ENCODE measurements around the gene RPS15. TPM values are rescaled to one million over a fixed set of nuclear protein-coding genes. Genes with fewer than 3 reads are reported as not detected.

Gene RPS15
- total and polyA plus RNA-seq, 2 of the 13 experiments (the other 11 are each of a cell fraction or from before 2014, with no cell fraction given) = 695 to 1,411 TPM

DNA sequence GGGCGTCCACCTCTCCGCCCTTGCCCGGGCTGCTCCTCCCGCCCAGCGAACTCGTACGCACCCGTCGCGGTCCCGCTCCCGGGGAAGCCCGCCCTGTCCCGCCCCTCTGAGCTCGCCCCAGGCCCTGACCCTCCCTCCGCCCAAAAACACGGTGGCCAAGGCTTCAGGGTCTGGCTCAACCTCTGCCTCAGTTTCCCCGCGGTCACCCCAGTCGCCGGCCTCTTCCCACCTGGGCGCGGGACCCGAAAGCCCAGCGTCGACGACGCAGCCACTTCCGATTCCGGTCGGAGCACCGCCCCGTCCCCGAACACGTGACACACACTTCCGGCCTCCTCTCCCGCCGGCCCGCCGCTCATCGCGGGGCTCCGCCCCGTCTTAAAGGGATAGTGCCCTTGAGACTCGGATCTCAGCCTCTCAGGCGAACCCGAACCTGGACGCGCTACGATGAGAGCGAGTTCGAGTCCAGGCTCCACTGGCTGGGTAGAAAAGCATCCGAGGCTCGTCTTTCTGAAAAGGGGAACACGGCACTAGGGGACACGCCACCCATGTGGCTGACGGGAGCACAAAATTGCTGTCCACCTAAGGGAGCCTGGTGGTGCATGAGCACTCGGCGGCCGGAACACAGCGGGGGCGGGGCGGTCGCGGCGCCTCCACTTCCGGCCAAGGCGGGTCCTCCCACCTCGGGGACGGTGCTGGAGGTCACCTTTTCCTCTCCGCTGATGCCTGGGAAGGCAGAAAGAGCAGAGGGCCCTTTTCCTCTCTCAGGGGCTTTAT is 40.9 kb downstream of the RPS15 start, which contains the start of gene C19orf25 (continued):
- TF ChIP-seq, protein P1, sequence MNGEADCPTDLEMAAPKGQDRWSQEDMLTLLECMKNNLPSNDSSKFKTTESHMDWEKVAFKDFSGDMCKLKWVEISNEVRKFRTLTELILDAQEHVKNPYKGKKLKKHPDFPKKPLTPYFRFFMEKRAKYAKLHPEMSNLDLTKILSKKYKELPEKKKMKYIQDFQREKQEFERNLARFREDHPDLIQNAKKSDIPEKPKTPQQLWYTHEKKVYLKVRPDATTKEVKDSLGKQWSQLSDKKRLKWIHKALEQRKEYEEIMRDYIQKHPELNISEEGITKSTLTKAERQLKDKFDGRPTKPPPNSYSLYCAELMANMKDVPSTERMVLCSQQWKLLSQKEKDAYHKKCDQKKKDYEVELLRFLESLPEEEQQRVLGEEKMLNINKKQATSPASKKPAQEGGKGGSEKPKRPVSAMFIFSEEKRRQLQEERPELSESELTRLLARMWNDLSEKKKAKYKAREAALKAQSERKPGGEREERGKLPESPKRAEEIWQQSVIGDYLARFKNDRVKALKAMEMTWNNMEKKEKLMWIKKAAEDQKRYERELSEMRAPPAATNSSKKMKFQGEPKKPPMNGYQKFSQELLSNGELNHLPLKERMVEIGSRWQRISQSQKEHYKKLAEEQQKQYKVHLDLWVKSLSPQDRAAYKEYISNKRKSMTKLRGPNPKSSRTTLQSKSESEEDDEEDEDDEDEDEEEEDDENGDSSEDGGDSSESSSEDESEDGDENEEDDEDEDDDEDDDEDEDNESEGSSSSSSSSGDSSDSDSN (CRISPR knock-in tag; IDR thresholded peaks at IDR 0.05) = no peak; the same call in none of the 2 replicates
- TF ChIP-seq ZNF136 (CRISPR knock-in tag; IDR thresholded peaks at IDR 0.05; ENCODE audit: low read depth) (no peak; the same call in 1 of the 2 replicates), ZNF746 (CRISPR knock-in tag; IDR thresholded peaks at IDR 0.05) (peak; percentile 40; the same call in 1 of the 2 replicates), U2AF2 (IDR thresholded peaks at IDR 0.05; ENCODE audit: low read depth, low read length) (no peak), ZNF431 (CRISPR knock-in tag; IDR thresholded peaks at IDR 0.05; ENCODE audit: borderline replicate concordance, low read depth) (peak; percentile 86; the same call in 1 of the 2 replicates), CAMTA2 (CRISPR knock-in tag; IDR thresholded peaks at IDR 0.05; ENCODE audit: borderline replicate concordance) (0 out of 2 replicates have a peak, but pooled peaks have one; percentile 62), ZNF678 (CRISPR knock-in tag; IDR thresholded peaks at IDR 0.05) (no peak), ZEB1 (IDR thresholded peaks at IDR 0.05; ENCODE audit: insufficient replicate concordance, low read depth) (no peak), NFE2L1 (CRISPR knock-in tag; IDR thresholded peaks at IDR 0.05; ENCODE audit: borderline replicate concordance) (no peak), GZF1 (CRISPR knock-in tag; IDR thresholded peaks at IDR 0.05) (0 out of 2 replicates have a peak, but pooled peaks have one; percentile 32), NFIC (IDR thresholded peaks at IDR 0.05; ENCODE audit: low read length) (no peak)
- TF ChIP-seq, protein P2, sequence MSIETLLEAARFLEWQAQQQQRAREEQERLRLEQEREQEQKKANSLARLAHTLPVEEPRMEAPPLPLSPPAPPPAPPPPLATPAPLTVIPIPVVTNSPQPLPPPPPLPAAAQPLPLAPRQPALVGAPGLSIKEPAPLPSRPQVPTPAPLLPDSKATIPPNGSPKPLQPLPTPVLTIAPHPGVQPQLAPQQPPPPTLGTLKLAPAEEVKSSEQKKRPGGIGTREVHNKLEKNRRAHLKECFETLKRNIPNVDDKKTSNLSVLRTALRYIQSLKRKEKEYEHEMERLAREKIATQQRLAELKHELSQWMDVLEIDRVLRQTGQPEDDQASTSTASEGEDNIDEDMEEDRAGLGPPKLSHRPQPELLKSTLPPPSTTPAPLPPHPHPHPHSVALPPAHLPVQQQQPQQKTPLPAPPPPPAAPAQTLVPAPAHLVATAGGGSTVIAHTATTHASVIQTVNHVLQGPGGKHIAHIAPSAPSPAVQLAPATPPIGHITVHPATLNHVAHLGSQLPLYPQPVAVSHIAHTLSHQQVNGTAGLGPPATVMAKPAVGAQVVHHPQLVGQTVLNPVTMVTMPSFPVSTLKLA (IDR thresholded peaks at IDR 0.05) = peak; percentile 58
- TF ChIP-seq, protein P3, sequence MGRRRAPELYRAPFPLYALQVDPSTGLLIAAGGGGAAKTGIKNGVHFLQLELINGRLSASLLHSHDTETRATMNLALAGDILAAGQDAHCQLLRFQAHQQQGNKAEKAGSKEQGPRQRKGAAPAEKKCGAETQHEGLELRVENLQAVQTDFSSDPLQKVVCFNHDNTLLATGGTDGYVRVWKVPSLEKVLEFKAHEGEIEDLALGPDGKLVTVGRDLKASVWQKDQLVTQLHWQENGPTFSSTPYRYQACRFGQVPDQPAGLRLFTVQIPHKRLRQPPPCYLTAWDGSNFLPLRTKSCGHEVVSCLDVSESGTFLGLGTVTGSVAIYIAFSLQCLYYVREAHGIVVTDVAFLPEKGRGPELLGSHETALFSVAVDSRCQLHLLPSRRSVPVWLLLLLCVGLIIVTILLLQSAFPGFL (CRISPR knock-in tag; IDR thresholded peaks at IDR 0.05) = no peak
- TF ChIP-seq, protein P4, sequence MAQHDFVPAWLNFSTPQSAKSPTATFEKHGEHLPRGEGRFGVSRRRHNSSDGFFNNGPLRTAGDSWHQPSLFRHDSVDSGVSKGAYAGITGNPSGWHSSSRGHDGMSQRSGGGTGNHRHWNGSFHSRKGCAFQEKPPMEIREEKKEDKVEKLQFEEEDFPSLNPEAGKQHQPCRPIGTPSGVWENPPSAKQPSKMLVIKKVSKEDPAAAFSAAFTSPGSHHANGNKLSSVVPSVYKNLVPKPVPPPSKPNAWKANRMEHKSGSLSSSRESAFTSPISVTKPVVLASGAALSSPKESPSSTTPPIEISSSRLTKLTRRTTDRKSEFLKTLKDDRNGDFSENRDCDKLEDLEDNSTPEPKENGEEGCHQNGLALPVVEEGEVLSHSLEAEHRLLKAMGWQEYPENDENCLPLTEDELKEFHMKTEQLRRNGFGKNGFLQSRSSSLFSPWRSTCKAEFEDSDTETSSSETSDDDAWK (CRISPR knock-in tag; IDR thresholded peaks at IDR 0.05) = no peak
- TF ChIP-seq, protein P5, sequence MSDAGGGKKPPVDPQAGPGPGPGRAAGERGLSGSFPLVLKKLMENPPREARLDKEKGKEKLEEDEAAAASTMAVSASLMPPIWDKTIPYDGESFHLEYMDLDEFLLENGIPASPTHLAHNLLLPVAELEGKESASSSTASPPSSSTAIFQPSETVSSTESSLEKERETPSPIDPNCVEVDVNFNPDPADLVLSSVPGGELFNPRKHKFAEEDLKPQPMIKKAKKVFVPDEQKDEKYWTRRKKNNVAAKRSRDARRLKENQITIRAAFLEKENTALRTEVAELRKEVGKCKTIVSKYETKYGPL (CRISPR knock-in tag; IDR thresholded peaks at IDR 0.05) = no peak
- TF ChIP-seq, protein P6, sequence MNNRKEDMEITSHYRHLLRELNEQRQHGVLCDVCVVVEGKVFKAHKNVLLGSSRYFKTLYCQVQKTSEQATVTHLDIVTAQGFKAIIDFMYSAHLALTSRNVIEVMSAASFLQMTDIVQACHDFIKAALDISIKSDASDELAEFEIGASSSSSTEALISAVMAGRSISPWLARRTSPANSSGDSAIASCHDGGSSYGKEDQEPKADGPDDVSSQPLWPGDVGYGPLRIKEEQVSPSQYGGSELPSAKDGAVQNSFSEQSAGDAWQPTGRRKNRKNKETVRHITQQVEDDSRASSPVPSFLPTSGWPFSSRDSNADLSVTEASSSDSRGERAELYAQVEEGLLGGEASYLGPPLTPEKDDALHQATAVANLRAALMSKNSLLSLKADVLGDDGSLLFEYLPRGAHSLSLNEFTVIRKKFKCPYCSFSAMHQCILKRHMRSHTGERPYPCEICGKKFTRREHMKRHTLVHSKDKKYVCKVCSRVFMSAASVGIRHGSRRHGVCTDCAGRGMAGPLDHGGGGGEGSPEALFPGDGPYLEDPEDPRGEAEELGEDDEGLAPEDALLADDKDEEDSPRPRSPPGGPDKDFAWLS (CRISPR knock-in tag; IDR thresholded peaks at IDR 0.05; ENCODE audit: borderline replicate concordance) = no peak
- TF ChIP-seq, protein P7, sequence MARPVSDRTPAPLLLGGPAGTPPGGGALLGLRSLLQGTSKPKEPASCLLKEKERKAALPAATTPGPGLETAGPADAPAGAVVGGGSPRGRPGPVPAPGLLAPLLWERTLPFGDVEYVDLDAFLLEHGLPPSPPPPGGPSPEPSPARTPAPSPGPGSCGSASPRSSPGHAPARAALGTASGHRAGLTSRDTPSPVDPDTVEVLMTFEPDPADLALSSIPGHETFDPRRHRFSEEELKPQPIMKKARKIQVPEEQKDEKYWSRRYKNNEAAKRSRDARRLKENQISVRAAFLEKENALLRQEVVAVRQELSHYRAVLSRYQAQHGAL (CRISPR knock-in tag; IDR thresholded peaks at IDR 0.05; ENCODE audit: not compliant biosample characterization) = no peak
